Prostate gland (tissue), 2 donors: Measurements from ENCODE around the gene ELOVL2.

Experiments used
- CTCF ChIP-seq, 4 experiments: fragments of 200-600 bp in 2 of 4; fragments of 450-650 bp in 2 of 4; sonication (generic) in 2 of 4; IDR thresholded peaks; 1 replicate in 3 of 4; 2 replicates in 1 of 4; pipeline ENCODE4 v1.5.1; 2016 to 2019; ENCODE audit warnings: antibody characterized with exemption in 4 of 4, mild to moderate bottlenecking in 2 of 4, moderate library complexity in 2 of 4
- POLR2A ChIP-seq: fragments of 450-650 bp; IDR thresholded peaks from one replicate; pipeline ENCODE4 v1.6.1; 2016; ENCODE audit warnings: antibody characterized with exemption, mild to moderate bottlenecking
- POLR2AphosphoS5 ChIP-seq: sonication (generic); formaldehyde crosslinking; IDR thresholded peaks from one replicate; pipeline ENCODE4 v1.6.1; 2017; ENCODE audit warnings: antibody characterized with exemption

GRCh38 chr6:11042025-11042749, 1.9 kb downstream of the ELOVL2 start:
- no peak for TF ChIP-seq POLR2AphosphoS5
- TF ChIP-seq CTCF (IDR thresholded peaks at IDR 0.05), result no peak
- no peak for TF ChIP-seq POLR2A
